Measurements from ENCODE around the gene C19orf73. TPM values are rescaled to one million over a fixed set of nuclear protein-coding genes. Genes with fewer than 3 reads are reported as not detected.

Gene C19orf73
- total RNA-seq (2014; rRNA removed; shearing (Covaris generic)): 2.2 and 4.1 TPM in 2 replicates

GRCh38 chr19:49118565-49119410 is at the start of gene C19orf73:
Gene C19orf73, minus strand, starts transcription at chr19:49119143. Its CDS starts 121 bp downstream, at chr19:49119022.

GRCh38 chr19:49157445-49158224 is 38.7 kb upstream of the C19orf73 start, which contains the start of gene TRPM4:
Gene TRPM4, plus strand, starts transcription at chr19:49157792. Its CDS starts 75 bp downstream, at chr19:49157867.

GRCh38 chr19:49155005-49155819 is 36.3 kb upstream of the C19orf73 start, which contains the start of gene HRC:
Gene HRC, minus strand, starts transcription at chr19:49155396. Its CDS starts 159 bp downstream, at chr19:49155237.

GRCh38 chr19:49119411-49120324 is 725 bp upstream of the C19orf73 start, which contains the start of gene PPFIA3:
Gene PPFIA3, plus strand, starts transcription at chr19:49119544. Its CDS starts 8,330 bp downstream, at chr19:49127874.

GRCh38 chr19:49113762-49114629 is 4.9 kb downstream of the C19orf73 start, which contains the start of gene LIN7B:
Gene LIN7B, plus strand, starts transcription at chr19:49114370. Its CDS starts 35 bp downstream, at chr19:49114405.

GRCh38 chr19:49085020-49085867 is 33.7 kb downstream of the C19orf73 start, which contains the start of gene SNRNP70:
Gene SNRNP70, plus strand, starts transcription at chr19:49085451. Its CDS starts 964 bp downstream, at chr19:49086415.

Small RNA genes lying within 50 kb of the gene (small RNA-seq; reads per million reads assigned to genes)
- gene RN7SL708P: not detected

Other genes with a start within 250 kb of the C19orf73 start
- 186 and 188 TPM in 2 replicates for gene PPP1R15A, start 246.7 kb downstream of the C19orf73 start, total RNA-seq (2014; rRNA removed; shearing (Covaris generic))
- not detected in 2 replicates for gene TULP2, start 220.4 kb downstream of the C19orf73 start, total RNA-seq (2014; rRNA removed; shearing (Covaris generic))
- gene NUCB1, start 218.8 kb downstream of the C19orf73 start, total RNA-seq (2014; rRNA removed; shearing (Covaris generic)): 193 and 199 TPM in 2 replicates
- not detected in 2 replicates for gene DHDH, start 185.4 kb downstream of the C19orf73 start, total RNA-seq (2014; rRNA removed; shearing (Covaris generic))
- 72.4 and 87.3 TPM in 2 replicates for gene BAX, start 164.3 kb downstream of the C19orf73 start, total RNA-seq (2014; rRNA removed; shearing (Covaris generic))
- gene FTL, start 153.8 kb downstream of the C19orf73 start, total RNA-seq (2014; rRNA removed; shearing (Covaris generic)): 1,177 and 1,345 TPM in 2 replicates
- 34.0 and 35.2 TPM in 2 replicates for gene GYS1, start 125.8 kb downstream of the C19orf73 start, total RNA-seq (2014; rRNA removed; shearing (Covaris generic))
- gene RUVBL2, start 125.3 kb downstream of the C19orf73 start, total RNA-seq (2014; rRNA removed; shearing (Covaris generic)): 568 and 573 TPM in 2 replicates
- gene LHB, start 102.1 kb downstream of the C19orf73 start, total RNA-seq (2014; rRNA removed; shearing (Covaris generic)): 1.3 TPM in 1 of 2 replicates, not detected in the other
- gene CGB3, start 94.8 kb downstream of the C19orf73 start, total RNA-seq (2014; rRNA removed; shearing (Covaris generic)): not detected in 2 replicates
- gene CGB2, start 87.3 kb downstream of the C19orf73 start, total RNA-seq (2014; rRNA removed; shearing (Covaris generic)): not detected in 2 replicates
- gene CGB1, start 82.2 kb downstream of the C19orf73 start, total RNA-seq (2014; rRNA removed; shearing (Covaris generic)): not detected in 2 replicates
- not detected in 2 replicates for gene CGB5, start 75.3 kb downstream of the C19orf73 start, total RNA-seq (2014; rRNA removed; shearing (Covaris generic))
- not detected in 2 replicates for gene CGB8, start 70.0 kb downstream of the C19orf73 start, total RNA-seq (2014; rRNA removed; shearing (Covaris generic))
- not detected in 2 replicates for gene CGB7, start 61.4 kb downstream of the C19orf73 start, total RNA-seq (2014; rRNA removed; shearing (Covaris generic))
- 0.40 TPM in 1 of 2 replicates, not detected in the other for gene NTF4, start 54.3 kb downstream of the C19orf73 start, total RNA-seq (2014; rRNA removed; shearing (Covaris generic))
- not detected in 2 replicates for gene KCNA7, start 46.4 kb downstream of the C19orf73 start, total RNA-seq (2014; rRNA removed; shearing (Covaris generic))
- gene SNRNP70, start 33.7 kb downstream of the C19orf73 start, total RNA-seq (2014; rRNA removed; shearing (Covaris generic)): 344 and 371 TPM in 2 replicates
- 8.1 and 9.5 TPM in 2 replicates for gene LIN7B, start 4.8 kb downstream of the C19orf73 start, total RNA-seq (2014; rRNA removed; shearing (Covaris generic))
- 17.6 and 25.5 TPM in 2 replicates for gene PPFIA3, start 401 bp upstream of the C19orf73 start, total RNA-seq (2014; rRNA removed; shearing (Covaris generic))
- not detected in 2 replicates for gene HRC, start 36.3 kb upstream of the C19orf73 start, total RNA-seq (2014; rRNA removed; shearing (Covaris generic))
- gene TRPM4, start 38.6 kb upstream of the C19orf73 start, total RNA-seq (2014; rRNA removed; shearing (Covaris generic)): 14.0 and 14.4 TPM in 2 replicates
- gene SLC6A16, start 206.0 kb upstream of the C19orf73 start, total RNA-seq (2014; rRNA removed; shearing (Covaris generic)): 0.11 TPM in 1 of 2 replicates, not detected in the other
- not detected in 2 replicates for gene CD37, start 216.3 kb upstream of the C19orf73 start, total RNA-seq (2014; rRNA removed; shearing (Covaris generic))
- gene TEAD2, start 243.3 kb upstream of the C19orf73 start, total RNA-seq (2014; rRNA removed; shearing (Covaris generic)): 14.5 and 14.9 TPM in 2 replicates
- gene DKKL1, start 244.7 kb upstream of the C19orf73 start, total RNA-seq (2014; rRNA removed; shearing (Covaris generic)): 0.30 and 0.48 TPM in 2 replicates

Data from A375 (cell line).